Naive thymus-derived CD4-positive, alpha-beta T cell (primary cell): ENCODE results near the gene NME7. TPM values are rescaled to one million over a fixed set of nuclear protein-coding genes. Genes with fewer than 3 reads are reported as not detected.

Experiments
- ATAC-seq: fragments of 150-1000 bp; cut with Tn5 transposase; 2 replicates; pipeline ENCODE4 v1.10.0; 2021; ENCODE audit warnings: mild to moderate bottlenecking, moderate library complexity
- CTCF ChIA-PET: fragments of 350-600 bp; sonication (Branson Sonifier 250); formaldehyde crosslinking; loops from one replicate; lab custom pipeline; 2021; ENCODE audit warnings: antibody characterized with exemption; lab: Charles Lee
- POLR2A ChIA-PET: fragments of 350-600 bp; sonication (Branson Sonifier 250); formaldehyde crosslinking; loops from one replicate; lab custom pipeline; 2021; ENCODE audit warnings: antibody characterized with exemption, inconsistent platforms; lab: Charles Lee
- DNase-seq, 9 donors: peaks; one replicate each; pipeline versions ENCODE4 v3.0.0 to v3.0.0-alpha.2; 2020 to 2022; ENCODE audit warnings: mixed read lengths in 1 of 9
- H3K27ac ChIP-seq: one replicate; pipeline ENCODE4 v1.7.0; 2013; ENCODE audit warnings: mild to moderate bottlenecking, low read depth, low read length, moderate library complexity
- H3K27me3 ChIP-seq, 2 donors: one replicate each; pipeline ENCODE4 v1.7.0; 2013; ENCODE audit warnings: low read length in 2 of 2, mild to moderate bottlenecking in 2 of 2, moderate library complexity in 2 of 2; ENCODE audit not compliant: control insufficient read depth in 2 of 2, insufficient read depth in 2 of 2
- H3K36me3 ChIP-seq, 3 experiments: 1 replicate in 2 of 3; 2 replicates in 1 of 3; pipeline ENCODE4 v1.7.0; 2013; ENCODE audit warnings: low read length in 3 of 3, mild to moderate bottlenecking in 3 of 3, moderate library complexity in 1 of 3; ENCODE audit not compliant: insufficient read depth in 3 of 3, control insufficient read depth in 2 of 3
- H3K4me1 ChIP-seq, 2 donors: one replicate each; pipeline ENCODE4 v1.7.0; 2013; ENCODE audit warnings: low read length in 2 of 2, mild to moderate bottlenecking in 2 of 2, moderate library complexity in 1 of 2; ENCODE audit not compliant: control insufficient read depth in 2 of 2, insufficient read depth in 2 of 2
- H3K4me3 ChIP-seq: 2 replicates; pipeline ENCODE4 v1.7.0; 2013; ENCODE audit warnings: mild to moderate bottlenecking, low read length
- H3K9me3 ChIP-seq, 3 experiments: 1 replicate in 2 of 3; 2 replicates in 1 of 3; pipeline ENCODE4 v1.7.0; 2013; ENCODE audit warnings: low read length in 3 of 3; ENCODE audit not compliant: control insufficient read depth in 2 of 3
- H3K27ac Mint-ChIP-seq, 9 donors: one replicate each; pipeline ENCODE4 v1.8.0; 2020 to 2022; ENCODE audit warnings: mixed read lengths in 9 of 9, mild to moderate bottlenecking in 8 of 9, moderate library complexity in 5 of 9, inconsistent platforms in 2 of 9
- H3K27me3 Mint-ChIP-seq, 5 donors: one replicate each; pipeline ENCODE4 v1.8.0; 2021 to 2022; ENCODE audit warnings: mixed read lengths in 5 of 5, mild to moderate bottlenecking in 1 of 5
- H3K36me3 Mint-ChIP-seq, 5 donors: one replicate each; pipeline ENCODE4 v1.8.0; 2020 to 2022; ENCODE audit warnings: mixed read lengths in 5 of 5, mild to moderate bottlenecking in 3 of 5, inconsistent platforms in 1 of 5
- H3K4me1 Mint-ChIP-seq, 7 donors: one replicate each; pipeline ENCODE4 v1.8.0; 2020 to 2022; ENCODE audit warnings: mixed read lengths in 7 of 7, mild to moderate bottlenecking in 3 of 7, inconsistent platforms in 1 of 7
- H3K4me3 Mint-ChIP-seq, 10 donors: one replicate each; pipeline ENCODE4 v1.8.0; 2020 to 2022; ENCODE audit warnings: mild to moderate bottlenecking in 10 of 10, mixed read lengths in 10 of 10, moderate library complexity in 6 of 10, inconsistent platforms in 2 of 10
- H3K9me3 Mint-ChIP-seq, 11 donors: one replicate each; pipeline ENCODE4 v1.8.0; 2020 to 2022; ENCODE audit warnings: mixed read lengths in 11 of 11, mild to moderate bottlenecking in 4 of 11, inconsistent platforms in 1 of 11, moderate library complexity in 1 of 11
- intact Hi-C, 2 donors: fragments of 100-400 bp; cut with micrococcal nuclease; formaldehyde crosslinking; loops; one replicate each; pipeline ENCODE4 v1.15.1; 2023
- polyA plus RNA-seq, 2 donors: library from polyadenylated mRNA; unstranded; fragments of 300-500 nt; fragmentation: Illumina TruSeq; gene quantifications; one replicate each; pipeline ENCODE4 v1.2.3, GENCODE V29; 2021
- total RNA-seq, 6 experiments: library from RNA in 5 of 6; stranded (reverse) in 5 of 6; gene quantifications; 1 replicate in 5 of 6; 2 replicates in 1 of 6; pipeline ENCODE4 v1.2.3 and lab custom pipeline; 2021 to 2026

NME7 gene
- total and polyA plus RNA-seq, 7 experiments from 2014 or later: 8.6 to 18.6 (median 12.9) TPM

DNA sequence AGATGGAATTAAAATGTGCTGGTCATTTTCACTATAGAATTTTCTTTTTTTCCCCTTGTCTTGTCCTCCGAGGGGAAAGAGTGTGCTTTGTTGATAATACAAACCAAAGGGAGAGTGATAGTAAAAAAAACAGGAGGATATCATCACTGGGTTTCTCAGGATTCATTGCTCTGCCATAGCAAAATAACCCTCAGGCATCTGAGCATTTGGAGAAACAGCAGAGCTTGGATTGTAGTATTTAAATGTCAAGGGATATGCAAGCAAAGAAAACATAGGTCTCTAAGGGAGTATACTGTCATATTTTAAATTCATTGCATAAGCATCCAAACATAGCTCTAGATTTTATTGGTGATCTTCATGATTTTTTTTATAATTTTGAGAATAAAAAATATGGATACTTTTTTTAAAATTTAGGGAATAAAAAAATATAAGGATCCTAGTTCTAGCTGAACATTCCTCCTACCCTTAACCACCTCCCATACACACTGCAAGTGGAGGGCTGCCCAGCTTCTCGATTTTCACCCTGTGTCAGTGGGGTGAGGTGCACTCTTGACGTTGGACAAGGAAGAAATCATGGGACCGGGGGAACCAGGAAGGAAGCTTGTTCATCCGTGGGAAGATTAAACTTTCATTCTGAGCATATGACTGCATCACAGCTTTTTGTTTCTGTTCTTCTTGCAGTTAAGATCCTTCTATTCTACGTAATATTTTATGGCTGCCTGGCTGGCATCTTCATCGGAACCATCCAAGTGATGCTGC is 256.7 kb downstream of the NME7 start:
- Histone ChIP-seq H3K27me3 (no peaks in the 10 kb centered on the region), H3K27ac (no peak overlapping the region), H3K4me3 (no peak overlapping the region), H3K9me3 (no peaks in the 10 kb centered on the region), H3K4me1 (peaks cover 7 to 14% of the 10 kb centered on the region in 2 donors), H3K36me3 (no peaks in the 10 kb centered on the region)
- H3K27ac Mint-ChIP-seq: peak overlapping the region in 1 of 9 donors; percentile 53
- DNase-seq (no peak), ATAC-seq (no peak)
- ChIA-PET CTCF (no interaction called here), POLR2A (interaction anchor here (0.9 kb wide), 1 partner anchor 257 kb away, joined by 3 read pairs; the partner anchor contains the start of gene NME7)
- peak overlapping the region in 3 of 10 donors; percentile 37 to 74 (median 54) for H3K4me3 Mint-ChIP-seq
- H3K36me3 Mint-ChIP-seq: peaks cover 0 to 18% (median 9%) of the 10 kb centered on the region in 5 donors
- no peaks in the 10 kb centered on the region for H3K9me3 Mint-ChIP-seq
- peaks cover 0 to 11% (median 0%) of the 10 kb centered on the region in 5 donors for H3K27me3 Mint-ChIP-seq
- intact Hi-C loops: no loop called here
- H3K4me1 Mint-ChIP-seq: peaks cover 24 to 42% (median 33%) of the 10 kb centered on the region in 7 donors

DNA sequence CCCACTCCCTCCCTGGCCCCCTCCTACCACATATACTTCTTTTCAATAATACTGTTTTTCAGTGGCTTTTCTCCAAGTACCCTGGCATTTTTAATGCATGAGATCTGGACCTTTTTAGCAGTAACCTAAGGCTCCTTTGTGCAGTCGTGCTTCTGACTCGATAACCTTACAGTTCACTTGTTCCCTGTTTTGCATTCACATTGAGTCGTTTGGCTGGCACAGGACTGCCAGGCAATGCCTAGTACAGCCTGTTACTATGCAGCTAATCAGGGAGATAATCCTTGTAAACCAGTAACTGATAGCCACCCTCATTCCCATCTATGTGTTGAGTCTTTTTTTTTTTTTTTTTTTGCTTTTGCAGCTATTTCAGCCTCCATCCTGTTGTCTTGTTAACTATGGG is 257.4 kb downstream of the NME7 start:
- no peak overlapping the region for H3K27ac ChIP-seq
- Mint-ChIP-seq H3K4me3 (peak overlapping the region in 5 of 10 donors; percentile 27 to 74 (median 37)), H3K27ac (peak overlapping the region in 3 of 9 donors; percentile 49 to 58 (median 53)), H3K27me3 (peaks cover 0 to 11% (median 0%) of the 10 kb centered on the region in 5 donors), H3K4me1 (peaks cover 24 to 42% (median 33%) of the 10 kb centered on the region in 7 donors), H3K9me3 (no peaks in the 10 kb centered on the region), H3K36me3 (peaks cover 0 to 17% (median 9%) of the 10 kb centered on the region in 5 donors)
- intact Hi-C loops: no loop called here
- ChIA-PET POLR2A (interaction anchor here (0.9 kb wide), 1 partner anchor 257 kb away, joined by 3 read pairs; the partner anchor contains the start of gene NME7), CTCF (no interaction called here)
- DNase-seq: no peak
- no peaks in the 10 kb centered on the region for H3K36me3 ChIP-seq
- peaks cover 7 to 17% of the 10 kb centered on the region in 2 donors for H3K4me1 ChIP-seq
- no peaks in the 10 kb centered on the region for H3K27me3 ChIP-seq
- ATAC-seq: no peak
- H3K9me3 ChIP-seq: no peaks in the 10 kb centered on the region
- H3K4me3 ChIP-seq: no peak overlapping the region

DNA sequence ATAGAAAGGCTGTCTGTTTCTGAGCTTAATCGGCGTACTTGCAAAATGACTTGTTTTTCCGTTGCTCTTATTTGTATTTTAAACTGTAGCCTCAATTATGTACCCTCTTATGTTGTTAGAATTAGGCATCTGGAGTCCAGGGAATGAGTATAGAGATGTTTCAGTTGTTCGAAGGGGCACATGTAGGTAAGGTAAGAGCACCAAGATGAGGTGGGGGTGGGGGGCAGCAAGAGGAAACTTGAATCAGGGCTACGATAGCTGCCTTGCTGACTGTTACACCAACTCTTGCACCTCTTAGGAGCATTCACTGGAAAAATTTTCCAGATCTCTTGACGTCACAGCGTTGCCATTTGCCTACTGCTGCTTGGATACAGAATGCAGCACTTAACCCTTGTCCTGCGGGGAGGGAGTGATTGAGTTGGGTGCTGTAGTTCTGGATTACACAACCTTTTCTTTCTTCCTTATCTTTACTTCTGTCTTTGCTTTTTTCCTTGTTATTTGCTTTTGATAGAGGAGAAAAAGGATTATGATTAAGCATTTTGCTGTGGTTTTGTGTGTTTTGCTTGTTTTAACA is 257.9 kb downstream of the NME7 start:
- no peak overlapping the region for H3K27ac ChIP-seq
- ATAC-seq: no peak
- Mint-ChIP-seq H3K36me3 (peaks cover 0 to 17% (median 9%) of the 10 kb centered on the region in 5 donors), H3K4me3 (peak overlapping the region in 9 of 10 donors; percentile 27 to 74 (median 40)), H3K9me3 (no peaks in the 10 kb centered on the region), H3K27ac (peak overlapping the region in 5 of 9 donors; percentile 0 to 61 (median 53)), H3K4me1 (peaks cover 24 to 47% (median 39%) of the 10 kb centered on the region in 7 donors), H3K27me3 (peaks cover 0 to 11% (median 0%) of the 10 kb centered on the region in 5 donors)
- H3K4me3 ChIP-seq: no peak overlapping the region
- peaks cover 7 to 21% of the 10 kb centered on the region in 2 donors for H3K4me1 ChIP-seq
- ChIA-PET CTCF (no interaction called here), POLR2A (interaction anchor here (0.9 kb wide), 1 partner anchor 258 kb away, joined by 3 read pairs; the partner anchor contains the start of gene NME7)
- no peaks in the 10 kb centered on the region for H3K36me3 ChIP-seq
- intact Hi-C loops: loop anchor here (5.0 to 10.0 kb wide), 10 partner anchors 238 to 1175 kb away; partner anchors contain the start of genes DCAF6 (in 1 of the 2), MPC2 (in 1 of the 2), SFT2D2 (in 1 of the 2) and SLC19A2 (in 1 of the 2)
- no peaks in the 10 kb centered on the region for H3K27me3 ChIP-seq
- no peaks in the 10 kb centered on the region for H3K9me3 ChIP-seq
- DNase-seq: no peak

DNA sequence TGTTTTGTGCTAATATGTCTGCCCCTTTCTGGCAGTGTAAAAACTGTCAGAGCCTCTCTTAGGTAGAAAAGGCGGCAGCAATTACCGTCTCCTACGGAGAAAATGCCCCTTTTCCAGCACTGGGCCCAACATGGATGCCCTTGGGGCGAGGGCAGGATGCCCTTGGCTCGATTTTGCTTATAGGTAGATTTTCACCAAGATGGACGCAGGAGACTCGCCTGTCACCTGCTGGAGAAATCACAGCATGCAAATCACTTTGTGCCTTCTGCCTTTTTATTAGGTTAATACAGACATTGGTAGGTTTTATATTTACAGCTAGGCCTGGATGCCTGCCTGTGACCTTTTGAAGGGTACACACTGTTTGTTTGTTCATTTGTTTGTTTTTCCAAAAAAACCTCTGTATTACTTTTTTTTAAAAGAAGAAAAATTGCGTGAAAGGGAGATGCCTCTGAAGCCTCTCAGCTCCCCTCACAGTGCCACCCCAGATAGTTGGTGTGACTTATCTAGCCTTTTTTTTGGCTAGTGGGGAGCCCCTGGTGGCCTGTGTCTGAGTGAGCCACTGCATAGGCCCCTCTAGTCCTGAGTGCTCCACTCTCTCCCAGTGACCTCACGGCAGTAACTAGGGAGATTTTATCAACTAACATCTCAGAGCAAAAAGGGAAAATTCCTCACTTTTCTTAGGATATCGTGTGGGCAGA is 258.6 kb downstream of the NME7 start:
- peaks cover 0 to 13% (median 9%) of the 10 kb centered on the region in 5 donors for H3K36me3 Mint-ChIP-seq
- no peaks in the 10 kb centered on the region for H3K27me3 ChIP-seq
- no peaks in the 10 kb centered on the region for H3K9me3 Mint-ChIP-seq
- ATAC-seq: no peak
- H3K36me3 ChIP-seq: no peaks in the 10 kb centered on the region
- H3K4me1 Mint-ChIP-seq: peaks cover 24 to 48% (median 40%) of the 10 kb centered on the region in 7 donors
- no peak for DNase-seq
- peaks cover 0 to 11% (median 0%) of the 10 kb centered on the region in 5 donors for H3K27me3 Mint-ChIP-seq
- H3K4me3 Mint-ChIP-seq: peak overlapping the region in 8 of 10 donors; percentile 6 to 88 (median 84)
- CTCF ChIA-PET: no interaction called here
- intact Hi-C loops: loop anchor here (5.0 to 10.0 kb wide), 10 partner anchors 238 to 1174 kb away; partner anchors contain the start of genes DCAF6 (in 1 of the 2), MPC2 (in 1 of the 2), SFT2D2 (in 1 of the 2) and SLC19A2 (in 1 of the 2)
- no peak overlapping the region for H3K27ac ChIP-seq
- H3K9me3 ChIP-seq: no peaks in the 10 kb centered on the region
- H3K4me3 ChIP-seq: no peak overlapping the region
- POLR2A ChIA-PET: no interaction called here
- peak overlapping the region in 3 of 9 donors; percentile 11 to 65 (median 43) for H3K27ac Mint-ChIP-seq
- peaks cover 7 to 21% of the 10 kb centered on the region in 2 donors for H3K4me1 ChIP-seq

DNA sequence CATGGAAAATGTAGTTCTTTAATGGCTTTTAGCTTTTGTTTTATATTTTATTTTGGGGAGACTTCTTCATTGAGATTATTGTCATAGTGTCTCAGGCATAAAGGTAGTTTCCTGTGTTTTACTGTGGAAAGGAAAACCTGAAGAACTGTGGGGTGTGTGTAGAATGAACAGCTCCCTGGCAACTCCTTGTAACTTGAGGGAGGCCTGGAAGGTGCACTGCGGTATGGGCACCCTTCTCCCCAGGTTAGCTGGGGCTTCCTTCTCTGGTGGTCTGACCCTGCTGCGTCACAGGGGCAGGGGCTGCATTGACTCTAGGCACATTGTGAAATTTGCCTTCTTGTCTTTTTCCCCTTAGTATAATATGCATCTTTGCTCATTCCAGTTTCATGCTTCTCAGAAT is 259.4 kb downstream of the NME7 start:
- Mint-ChIP-seq H3K4me3 (peak overlapping the region; percentile 44 to 88 (median 84)), H3K27me3 (peaks cover 0 to 11% (median 0%) of the 10 kb centered on the region in 5 donors), H3K36me3 (peaks cover 0 to 8% (median 4%) of the 10 kb centered on the region in 5 donors), H3K4me1 (peaks cover 24 to 48% (median 40%) of the 10 kb centered on the region in 7 donors), H3K9me3 (no peaks in the 10 kb centered on the region), H3K27ac (peak overlapping the region in 3 of 9 donors; percentile 1 to 27 (median 14))
- no peaks in the 10 kb centered on the region for H3K27me3 ChIP-seq
- no peak for ATAC-seq
- intact Hi-C loops: loop anchor here (5.0 to 10.0 kb wide), 10 partner anchors 239 to 1173 kb away; partner anchors contain the start of genes DCAF6 (in 1 of the 2), MPC2 (in 1 of the 2), SFT2D2 (in 1 of the 2) and SLC19A2 (in 1 of the 2)
- no peak overlapping the region for H3K4me3 ChIP-seq
- ChIA-PET CTCF (interaction anchor here (0.5 kb wide), 1 partner anchor 1551 kb away, joined by 3 read pairs; no protein-coding TSS in a partner anchor), POLR2A (no interaction called here)
- no peak overlapping the region for H3K27ac ChIP-seq
- no peaks in the 10 kb centered on the region for H3K9me3 ChIP-seq
- no peaks in the 10 kb centered on the region for H3K36me3 ChIP-seq
- peaks cover 7 to 21% of the 10 kb centered on the region in 2 donors for H3K4me1 ChIP-seq
- DNase-seq: no peak
